OCI-LY1 (cell line): Measurements from ENCODE around the gene GNGT1.

Experiments
- EZH2 ChIP-seq: fragments of 200-600 bp; sonication (generic), shearing (Covaris generic); IDR thresholded peaks from 2 replicates; pipeline ENCODE4 v1.8.0; 2017; ENCODE audit warnings: borderline replicate concordance, mixed run types, mild to moderate bottlenecking, antibody characterized with exemption, low read length, moderate library complexity, mixed read lengths
- TF ChIP-seq, protein P1 (sequence below): fragments of 200-600 bp; sonication (generic), shearing (Covaris generic); IDR thresholded peaks from 2 replicates; pipeline ENCODE4 v1.5.1; 2017; ENCODE audit warnings: mild to moderate bottlenecking, antibody characterized with exemption, low read length, moderate library complexity, mixed read lengths

DNA sequence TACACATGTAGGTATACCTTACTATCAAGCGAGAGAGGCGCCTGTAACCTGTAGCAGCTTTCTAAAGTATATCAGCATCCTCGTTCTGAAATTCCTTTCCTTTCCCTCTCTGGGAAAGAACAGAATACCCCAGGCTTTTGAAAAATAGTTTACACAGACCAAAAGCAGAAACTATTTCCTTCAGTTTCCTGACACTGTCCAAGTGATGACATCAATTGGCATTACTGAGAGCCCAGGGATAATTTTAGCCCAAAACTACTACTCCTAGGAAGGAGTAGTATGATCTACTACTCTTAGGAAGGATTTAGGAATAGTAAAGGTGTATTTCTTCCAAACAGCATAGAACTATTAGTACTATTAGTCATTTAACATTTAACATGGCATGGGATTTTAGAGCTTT, 21.2 kb downstream of the GNGT1 start:
- TF ChIP-seq EZH2: no peak
- TF ChIP-seq, protein P1, sequence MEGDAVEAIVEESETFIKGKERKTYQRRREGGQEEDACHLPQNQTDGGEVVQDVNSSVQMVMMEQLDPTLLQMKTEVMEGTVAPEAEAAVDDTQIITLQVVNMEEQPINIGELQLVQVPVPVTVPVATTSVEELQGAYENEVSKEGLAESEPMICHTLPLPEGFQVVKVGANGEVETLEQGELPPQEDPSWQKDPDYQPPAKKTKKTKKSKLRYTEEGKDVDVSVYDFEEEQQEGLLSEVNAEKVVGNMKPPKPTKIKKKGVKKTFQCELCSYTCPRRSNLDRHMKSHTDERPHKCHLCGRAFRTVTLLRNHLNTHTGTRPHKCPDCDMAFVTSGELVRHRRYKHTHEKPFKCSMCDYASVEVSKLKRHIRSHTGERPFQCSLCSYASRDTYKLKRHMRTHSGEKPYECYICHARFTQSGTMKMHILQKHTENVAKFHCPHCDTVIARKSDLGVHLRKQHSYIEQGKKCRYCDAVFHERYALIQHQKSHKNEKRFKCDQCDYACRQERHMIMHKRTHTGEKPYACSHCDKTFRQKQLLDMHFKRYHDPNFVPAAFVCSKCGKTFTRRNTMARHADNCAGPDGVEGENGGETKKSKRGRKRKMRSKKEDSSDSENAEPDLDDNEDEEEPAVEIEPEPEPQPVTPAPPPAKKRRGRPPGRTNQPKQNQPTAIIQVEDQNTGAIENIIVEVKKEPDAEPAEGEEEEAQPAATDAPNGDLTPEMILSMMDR: no peak
